ENCODE measurements around the gene EIF2S3. TPM values are rescaled to one million over a fixed set of nuclear protein-coding genes. Genes with fewer than 3 reads are reported as not detected.

EIF2S3 gene
- total and polyA plus RNA-seq, 2 donors (not counting 1 experiment from before 2014, with no cell fraction given) = 125 to 272 TPM

DNA sequence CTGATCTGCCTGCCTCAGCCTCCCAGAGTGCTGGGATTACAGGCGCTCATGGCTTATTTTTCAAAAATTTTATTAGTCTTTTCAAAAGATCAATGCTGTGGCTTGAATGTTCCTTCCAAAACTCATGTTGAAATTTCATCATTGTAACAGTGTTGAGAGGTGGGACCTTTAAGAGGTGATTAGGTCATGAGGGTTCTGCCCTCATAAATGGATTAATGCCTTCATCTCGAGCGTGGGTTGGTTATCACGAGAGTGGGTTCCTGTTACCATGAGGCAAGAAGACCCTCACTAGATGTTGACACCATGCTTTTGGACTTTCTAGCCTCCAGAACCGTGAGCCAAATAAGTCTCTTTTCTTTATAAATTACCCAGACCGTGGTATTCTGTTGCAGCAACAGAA, 30.3 kb downstream of the EIF2S3 start:
- Histone ChIP-seq H3K79me2 (ENCODE audit: control insufficient read depth, insufficient read depth, low read length) (no peaks in the 10 kb centered on the region), H3K27me3 (replicated peaks in 1 of 4; ENCODE audit: control extremely low read depth in 1 of 4, control insufficient read depth in 3 of 4, insufficient read depth in 4 of 4, low read length in 3 of 4) (no peaks in the 10 kb centered on the region), H3K9ac (ENCODE audit: low read length) (no peak overlapping the region), H3K9me3 (ENCODE audit: control extremely low read depth in 1 of 3, control insufficient read depth in 2 of 3, insufficient read depth in 1 of 3, low read length in 2 of 3) (no peaks in the 10 kb centered on the region), H2AFZ (ENCODE audit: insufficient read depth, low read depth, low read length, poor library complexity, severe bottlenecking) (no peak overlapping the region), H3K4me1 (ENCODE audit: control insufficient read depth in 2 of 2, insufficient read depth in 2 of 2, low read length in 2 of 2) (no peaks in the 10 kb centered on the region), H3K4me3 (ENCODE audit: control extremely low read depth in 1 of 5, extremely low read depth in 1 of 5, insufficient read depth in 1 of 5, low read depth in 2 of 5, low read length in 4 of 5) (no peak overlapping the region), H3K36me3 (replicated peaks in 1 of 2; ENCODE audit: control extremely low read depth in 1 of 2, control insufficient read depth in 1 of 2, extremely low read depth in 1 of 2, insufficient read depth in 2 of 2, low read length in 1 of 2) (no peaks in the 10 kb centered on the region), H3K27ac (ENCODE audit: low read length in 2 of 2) (no peak overlapping the region), H4K20me1 (ENCODE audit: control insufficient read depth, insufficient read depth, low read length, poor library complexity, severe bottlenecking) (no peaks in the 10 kb centered on the region), H3K4me2 (replicated peaks; ENCODE audit: low read depth, low read length, poor library complexity, severe bottlenecking) (no peak overlapping the region)
- no peak overlapping the region for H3K27ac Mint-ChIP-seq
- ATAC-seq (ENCODE audit: low read depth) = no peak
- H3K4me1 Mint-ChIP-seq = peaks cover 5% of the 10 kb centered on the region
- no peak for TF ChIP-seq EZH2 (IDR thresholded peaks at IDR 0.05; ENCODE audit: borderline replicate concordance, insufficient read depth, low read depth, low read length, poor library complexity, severe bottlenecking)
- no peak for TF ChIP-seq CTCF (IDR thresholded peaks at IDR 0.05)
- intact Hi-C loops (cut with micrococcal nuclease) = no loop called here
- H3K9me3 Mint-ChIP-seq (ENCODE audit: insufficient read depth) = no peaks in the 10 kb centered on the region
- H3K4me3 Mint-ChIP-seq = no peak overlapping the region
- ChIA-PET CTCF (no interaction called here), POLR2A (no interaction called here)
- no CpG with 5 or more reads among the region's 6 CpGs for WGBS (ENCODE audit: insufficient coverage)
- no peak for DNase-seq
- H3K27me3 Mint-ChIP-seq = no peaks in the 10 kb centered on the region

DNA sequence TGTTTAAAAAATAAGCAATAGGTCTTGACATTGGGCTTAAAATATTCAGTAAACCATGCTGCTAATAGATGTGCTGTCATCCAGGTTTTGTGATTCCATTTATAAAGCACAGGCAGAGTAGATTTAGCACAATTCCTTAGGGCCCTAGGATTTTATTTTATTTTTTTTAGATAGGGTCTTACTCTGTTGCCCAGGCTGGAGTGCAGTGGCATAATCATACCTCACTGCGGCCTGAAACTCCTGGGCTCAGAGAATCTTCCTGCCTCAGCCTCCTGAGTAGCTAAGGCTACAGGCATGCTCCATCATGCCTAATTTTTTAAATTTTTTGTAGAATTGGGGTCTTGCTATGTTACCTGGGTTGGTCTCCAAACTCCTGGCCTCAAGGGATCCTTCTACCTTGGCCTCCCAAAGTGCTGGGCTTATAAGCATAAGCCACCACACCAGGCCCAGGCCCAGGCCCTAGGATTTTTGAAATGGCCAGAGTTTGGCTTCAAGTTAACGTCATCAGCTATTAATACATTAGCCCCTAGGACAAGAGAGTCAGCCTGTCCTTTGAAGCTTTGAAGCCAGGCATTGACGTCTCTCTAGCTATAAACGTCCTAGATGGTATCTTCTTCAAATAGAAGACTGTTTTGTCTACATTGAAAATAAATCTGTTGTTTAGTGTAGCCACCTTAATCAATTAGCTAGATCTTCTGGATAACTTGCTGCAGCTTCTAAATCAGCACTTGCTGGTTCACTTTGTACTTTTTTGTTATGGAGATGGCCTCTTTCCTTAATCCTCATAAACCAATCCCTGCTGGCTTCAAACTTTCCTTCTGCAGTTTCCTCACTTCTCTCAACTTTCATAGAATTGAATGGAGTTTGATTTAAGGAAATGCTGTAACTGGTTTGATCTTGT, 35.8 kb downstream of the EIF2S3 start:
- H3K4me3 Mint-ChIP-seq = no peak overlapping the region
- ATAC-seq (ENCODE audit: low read depth) = no peak
- DNase-seq = no peak
- ChIA-PET CTCF (no interaction called here), POLR2A (no interaction called here)
- intact Hi-C loops (cut with micrococcal nuclease) = no loop called here
- no CpG with 5 or more reads among the region's 4 CpGs for WGBS (ENCODE audit: insufficient coverage)
- Histone ChIP-seq H3K9ac (ENCODE audit: low read length) (no peak overlapping the region), H3K36me3 (replicated peaks in 1 of 2; ENCODE audit: control extremely low read depth in 1 of 2, control insufficient read depth in 1 of 2, extremely low read depth in 1 of 2, insufficient read depth in 2 of 2, low read length in 1 of 2) (no peaks in the 10 kb centered on the region), H3K9me3 (ENCODE audit: control extremely low read depth in 1 of 3, control insufficient read depth in 2 of 3, insufficient read depth in 1 of 3, low read length in 2 of 3) (no peaks in the 10 kb centered on the region), H3K79me2 (ENCODE audit: control insufficient read depth, insufficient read depth, low read length) (no peaks in the 10 kb centered on the region), H3K4me1 (ENCODE audit: control insufficient read depth in 2 of 2, insufficient read depth in 2 of 2, low read length in 2 of 2) (no peaks in the 10 kb centered on the region), H2AFZ (ENCODE audit: insufficient read depth, low read depth, low read length, poor library complexity, severe bottlenecking) (no peak overlapping the region), H3K27me3 (replicated peaks in 1 of 4; ENCODE audit: control extremely low read depth in 1 of 4, control insufficient read depth in 3 of 4, insufficient read depth in 4 of 4, low read length in 3 of 4) (no peaks in the 10 kb centered on the region), H3K27ac (ENCODE audit: low read length in 2 of 2) (no peak overlapping the region), H3K4me2 (replicated peaks; ENCODE audit: low read depth, low read length, poor library complexity, severe bottlenecking) (no peak overlapping the region), H4K20me1 (ENCODE audit: control insufficient read depth, insufficient read depth, low read length, poor library complexity, severe bottlenecking) (no peaks in the 10 kb centered on the region), H3K4me3 (ENCODE audit: control extremely low read depth in 1 of 5, extremely low read depth in 1 of 5, insufficient read depth in 1 of 5, low read depth in 2 of 5, low read length in 4 of 5) (no peak overlapping the region)
- no peaks in the 10 kb centered on the region for H3K9me3 Mint-ChIP-seq (ENCODE audit: insufficient read depth)
- no peak overlapping the region for H3K27ac Mint-ChIP-seq
- TF ChIP-seq CTCF (IDR thresholded peaks at IDR 0.05) = no peak
- no peaks in the 10 kb centered on the region for H3K27me3 Mint-ChIP-seq
- H3K4me1 Mint-ChIP-seq = no peaks in the 10 kb centered on the region

All from B cell (primary cell).